Measurements from ENCODE around the gene CTDNEP1.

DNA sequence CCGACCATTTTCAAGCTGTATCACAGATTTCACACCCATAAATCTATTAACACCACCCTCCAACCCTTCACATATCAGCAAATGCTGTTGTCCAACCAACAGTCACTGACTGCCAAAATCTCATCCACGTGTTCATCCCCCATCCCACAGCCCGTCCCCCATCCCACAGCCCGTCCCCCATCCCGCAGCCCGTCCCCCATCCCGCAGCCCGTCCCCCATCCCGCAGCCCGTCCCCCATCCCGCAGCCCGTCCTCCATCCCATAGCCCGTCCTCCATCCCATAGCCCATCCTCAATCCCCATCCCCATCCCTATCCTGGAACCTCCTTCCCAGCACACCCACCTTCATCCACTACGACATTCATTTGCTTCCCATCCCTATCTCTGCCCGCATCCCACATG, 46.0 kb downstream of the CTDNEP1 start:
- TF ChIP-seq, protein P1, sequence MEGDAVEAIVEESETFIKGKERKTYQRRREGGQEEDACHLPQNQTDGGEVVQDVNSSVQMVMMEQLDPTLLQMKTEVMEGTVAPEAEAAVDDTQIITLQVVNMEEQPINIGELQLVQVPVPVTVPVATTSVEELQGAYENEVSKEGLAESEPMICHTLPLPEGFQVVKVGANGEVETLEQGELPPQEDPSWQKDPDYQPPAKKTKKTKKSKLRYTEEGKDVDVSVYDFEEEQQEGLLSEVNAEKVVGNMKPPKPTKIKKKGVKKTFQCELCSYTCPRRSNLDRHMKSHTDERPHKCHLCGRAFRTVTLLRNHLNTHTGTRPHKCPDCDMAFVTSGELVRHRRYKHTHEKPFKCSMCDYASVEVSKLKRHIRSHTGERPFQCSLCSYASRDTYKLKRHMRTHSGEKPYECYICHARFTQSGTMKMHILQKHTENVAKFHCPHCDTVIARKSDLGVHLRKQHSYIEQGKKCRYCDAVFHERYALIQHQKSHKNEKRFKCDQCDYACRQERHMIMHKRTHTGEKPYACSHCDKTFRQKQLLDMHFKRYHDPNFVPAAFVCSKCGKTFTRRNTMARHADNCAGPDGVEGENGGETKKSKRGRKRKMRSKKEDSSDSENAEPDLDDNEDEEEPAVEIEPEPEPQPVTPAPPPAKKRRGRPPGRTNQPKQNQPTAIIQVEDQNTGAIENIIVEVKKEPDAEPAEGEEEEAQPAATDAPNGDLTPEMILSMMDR (IDR thresholded peaks at IDR 0.05), result no peak
- no peak for TF ChIP-seq POLR2A (IDR thresholded peaks at IDR 0.05)
